ENCODE results near the gene ACSL6.

The ACSL6 gene

DNA sequence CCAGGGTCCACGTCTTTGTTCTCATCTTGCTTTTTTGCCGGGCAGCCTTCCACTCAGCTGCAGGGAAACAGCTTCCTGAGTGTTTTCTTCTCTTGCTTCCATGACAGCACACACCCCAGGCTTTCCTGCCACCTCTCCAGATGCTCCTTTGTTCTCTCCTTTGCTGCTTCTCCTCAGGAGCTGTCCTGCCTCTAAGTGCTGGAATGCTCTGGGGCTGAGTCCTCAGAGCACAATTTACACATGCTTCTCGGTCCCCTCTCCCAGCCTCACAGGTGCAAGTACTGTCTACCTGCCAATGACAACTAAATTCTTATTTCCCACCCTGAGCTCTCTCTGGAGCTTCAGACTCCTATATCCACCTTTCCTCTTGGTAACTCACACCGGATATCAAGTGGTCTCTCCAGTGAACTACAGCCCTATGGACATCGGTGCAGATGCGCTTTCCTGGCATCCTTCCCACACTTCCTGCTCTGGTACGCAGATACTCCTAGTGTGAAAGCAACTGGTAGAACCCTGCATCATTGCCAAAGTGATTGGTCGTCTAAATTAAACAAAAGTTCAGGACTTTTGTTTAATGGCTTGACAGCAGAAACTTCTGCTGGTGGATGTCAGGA is 13.4 kb upstream of the ACSL6 start:
- TF ChIP-seq, protein P1, sequence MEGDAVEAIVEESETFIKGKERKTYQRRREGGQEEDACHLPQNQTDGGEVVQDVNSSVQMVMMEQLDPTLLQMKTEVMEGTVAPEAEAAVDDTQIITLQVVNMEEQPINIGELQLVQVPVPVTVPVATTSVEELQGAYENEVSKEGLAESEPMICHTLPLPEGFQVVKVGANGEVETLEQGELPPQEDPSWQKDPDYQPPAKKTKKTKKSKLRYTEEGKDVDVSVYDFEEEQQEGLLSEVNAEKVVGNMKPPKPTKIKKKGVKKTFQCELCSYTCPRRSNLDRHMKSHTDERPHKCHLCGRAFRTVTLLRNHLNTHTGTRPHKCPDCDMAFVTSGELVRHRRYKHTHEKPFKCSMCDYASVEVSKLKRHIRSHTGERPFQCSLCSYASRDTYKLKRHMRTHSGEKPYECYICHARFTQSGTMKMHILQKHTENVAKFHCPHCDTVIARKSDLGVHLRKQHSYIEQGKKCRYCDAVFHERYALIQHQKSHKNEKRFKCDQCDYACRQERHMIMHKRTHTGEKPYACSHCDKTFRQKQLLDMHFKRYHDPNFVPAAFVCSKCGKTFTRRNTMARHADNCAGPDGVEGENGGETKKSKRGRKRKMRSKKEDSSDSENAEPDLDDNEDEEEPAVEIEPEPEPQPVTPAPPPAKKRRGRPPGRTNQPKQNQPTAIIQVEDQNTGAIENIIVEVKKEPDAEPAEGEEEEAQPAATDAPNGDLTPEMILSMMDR (IDR thresholded peaks at IDR 0.05): no peak

DNA sequence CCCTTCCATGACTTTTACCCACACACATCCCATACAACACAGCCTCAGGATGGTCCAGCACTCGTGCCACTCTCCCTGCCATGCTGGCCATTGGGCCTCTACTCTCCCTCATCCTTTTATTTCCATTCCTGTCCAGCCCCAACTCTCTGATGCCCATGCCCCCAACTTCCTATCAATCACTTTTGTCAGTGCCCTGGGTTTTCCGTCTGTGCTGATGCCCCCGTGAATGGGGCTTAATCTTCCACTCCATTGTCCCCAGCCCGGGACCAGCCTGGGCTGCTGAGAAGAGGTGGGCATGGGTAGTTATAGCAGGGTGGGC is 12.6 kb upstream of the ACSL6 start:
- TF ChIP-seq, protein P1 (IDR thresholded peaks at IDR 0.05): no peak

DNA sequence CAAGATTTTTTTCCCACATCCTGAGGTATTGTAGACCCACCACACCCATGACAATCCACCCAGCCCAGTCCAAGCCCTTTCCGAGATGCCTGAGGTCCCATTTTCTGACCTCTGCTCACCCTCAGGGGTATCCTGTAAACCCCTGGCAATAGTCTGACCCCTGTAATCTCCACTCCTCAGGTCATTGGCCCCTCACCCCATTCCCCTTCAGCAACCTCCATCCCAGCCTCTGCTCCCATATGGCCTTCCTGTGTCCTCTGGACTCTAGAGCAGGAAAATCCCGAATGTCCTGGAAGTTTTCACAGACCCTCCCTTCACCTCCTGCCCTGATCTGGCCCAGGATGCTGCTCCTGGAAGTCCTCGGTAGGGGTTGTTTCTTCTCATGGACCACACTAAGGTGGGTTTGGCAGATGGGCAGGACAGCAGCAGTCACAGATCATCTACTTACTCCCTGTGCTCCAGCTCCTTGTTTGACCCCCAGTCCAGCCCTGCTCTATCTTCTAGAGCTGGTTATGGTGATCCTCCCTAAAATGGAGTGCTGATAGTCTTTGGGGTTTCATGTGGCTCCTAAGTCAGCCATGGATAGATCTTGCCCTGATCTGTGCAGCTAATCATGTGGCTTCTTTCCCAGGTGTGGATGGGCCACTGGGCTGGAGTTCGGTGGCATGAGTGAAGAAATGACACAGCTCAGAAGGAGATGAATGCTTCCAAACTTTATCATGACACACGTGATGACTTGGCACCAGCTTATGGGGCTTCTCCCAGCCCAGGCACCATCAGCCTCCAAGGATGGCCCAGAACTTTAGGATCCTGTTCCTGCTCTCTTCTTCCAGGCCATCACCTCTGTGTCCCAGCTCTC is 12.0 kb upstream of the ACSL6 start:
- TF ChIP-seq, protein P1 (IDR thresholded peaks at IDR 0.05): no peak

DNA sequence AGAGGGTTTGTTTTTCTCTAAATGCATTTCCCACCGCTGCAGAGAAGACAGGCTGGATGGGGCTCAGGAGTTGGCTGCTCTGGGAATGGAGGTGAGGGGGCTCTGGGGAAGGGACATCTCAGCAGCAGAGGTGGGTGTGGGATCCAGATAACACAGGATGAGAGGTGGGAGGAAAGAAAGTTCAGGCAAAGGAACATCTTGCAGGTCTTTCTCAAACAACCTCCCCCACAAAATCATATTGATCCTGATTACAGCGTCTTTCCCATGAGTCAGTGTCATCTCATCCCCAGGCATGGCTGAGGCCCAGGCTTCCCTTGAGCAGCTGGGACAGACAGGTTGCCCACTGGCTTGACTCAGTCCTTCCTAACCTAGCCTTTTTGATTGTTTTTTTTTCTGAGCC is 11.3 kb upstream of the ACSL6 start:
- TF ChIP-seq, protein P1 (IDR thresholded peaks at IDR 0.05): no peak

DNA sequence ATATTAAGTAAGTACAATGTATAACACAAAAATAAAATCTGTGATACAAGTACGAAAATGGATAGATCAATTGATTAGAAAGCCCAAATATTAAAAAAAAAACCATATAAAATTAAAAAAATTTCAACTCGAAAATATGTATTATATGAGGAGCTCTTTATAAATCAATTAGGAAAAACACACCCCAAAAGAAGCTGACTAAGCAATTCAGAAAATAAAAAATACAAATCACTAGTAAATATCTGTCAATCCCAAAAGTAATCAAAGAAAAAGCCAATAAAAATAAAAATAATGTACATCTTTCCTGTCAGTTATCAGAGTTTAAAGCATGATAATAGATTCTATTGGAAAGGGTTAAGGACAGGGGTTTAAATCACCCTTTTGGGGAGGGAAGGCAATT is 10.2 kb upstream of the ACSL6 start:
- TF ChIP-seq, protein P1 (IDR thresholded peaks at IDR 0.05): no peak

DNA sequence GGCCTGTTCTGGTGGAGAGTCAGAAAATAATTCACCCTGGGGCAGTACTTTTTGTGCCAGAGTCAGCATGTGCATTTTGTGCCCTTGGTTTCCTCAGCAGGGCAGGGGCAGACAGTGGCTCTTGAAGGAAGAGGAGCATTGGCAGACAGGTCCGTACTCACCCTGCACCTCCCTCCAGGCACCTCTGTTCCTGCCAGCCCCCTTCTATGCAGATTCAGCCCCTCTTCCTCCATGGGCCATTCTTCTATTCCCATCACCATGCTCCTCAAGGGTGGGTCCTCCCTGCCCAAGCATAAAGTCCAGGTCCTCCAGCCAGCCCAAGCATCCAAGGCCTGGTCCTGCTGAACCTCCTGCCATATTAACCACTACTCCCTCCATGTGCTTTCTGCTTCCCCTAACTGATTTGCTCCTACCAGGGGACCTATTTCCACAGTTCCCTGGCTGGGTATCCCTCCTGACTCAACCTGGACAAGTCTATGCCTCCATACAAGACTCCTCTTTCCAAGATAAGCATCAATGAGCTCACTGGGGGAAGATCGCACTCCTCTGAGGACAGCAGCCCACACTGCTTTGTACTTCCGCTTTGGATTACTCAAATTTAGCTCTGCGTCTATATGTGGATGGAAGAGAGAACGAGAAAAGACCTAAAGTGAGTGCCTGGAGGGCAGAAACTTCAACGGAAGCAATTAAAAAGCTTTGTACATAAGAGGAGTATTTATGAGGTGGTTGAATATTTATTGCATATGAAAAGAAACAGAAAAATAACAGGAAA is 9.3 kb upstream of the ACSL6 start:
- TF ChIP-seq, protein P1 (IDR thresholded peaks at IDR 0.05): no peak

DNA sequence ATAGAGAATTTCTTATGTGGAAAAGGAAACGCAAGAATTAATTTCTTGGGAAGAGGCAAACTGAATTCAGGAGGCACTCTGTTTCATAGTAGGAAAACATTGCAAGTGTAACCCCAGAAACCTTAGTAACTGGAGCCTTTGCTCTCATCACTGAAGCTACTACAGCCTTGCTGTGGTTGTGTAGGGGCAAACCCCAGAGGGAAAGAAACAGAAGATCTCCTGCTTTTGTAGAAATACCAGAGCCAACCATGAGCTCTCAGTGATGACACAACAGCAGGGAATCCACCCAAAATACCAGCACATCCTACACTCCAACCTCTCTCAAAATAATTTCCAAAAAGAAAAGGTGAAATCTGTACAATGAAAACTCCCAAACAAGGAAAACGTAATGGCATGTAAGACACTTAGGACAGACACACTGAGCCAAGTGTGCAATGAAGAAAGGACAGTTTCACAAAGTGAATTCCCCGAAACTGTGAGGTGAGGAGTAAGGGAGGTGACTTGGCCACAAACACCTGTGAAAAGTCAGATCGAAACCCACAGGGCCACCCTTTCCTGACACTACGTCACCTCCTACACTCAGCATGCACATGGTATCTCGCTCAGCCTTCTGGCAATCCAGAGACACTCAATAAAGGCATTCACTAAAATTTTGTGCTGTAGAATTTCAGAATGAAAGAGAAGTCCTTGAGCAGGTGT is 8.5 kb upstream of the ACSL6 start:
- TF ChIP-seq, protein P1 (IDR thresholded peaks at IDR 0.05): no peak

All from LNCAP (cell line).